Measurements from ENCODE around the gene CDX1. TPM values are rescaled to one million over a fixed set of nuclear protein-coding genes. Genes with fewer than 3 reads are reported as not detected.

Gene CDX1
- total RNA-seq, 1 donor from 2014 or later = not detected

DNA sequence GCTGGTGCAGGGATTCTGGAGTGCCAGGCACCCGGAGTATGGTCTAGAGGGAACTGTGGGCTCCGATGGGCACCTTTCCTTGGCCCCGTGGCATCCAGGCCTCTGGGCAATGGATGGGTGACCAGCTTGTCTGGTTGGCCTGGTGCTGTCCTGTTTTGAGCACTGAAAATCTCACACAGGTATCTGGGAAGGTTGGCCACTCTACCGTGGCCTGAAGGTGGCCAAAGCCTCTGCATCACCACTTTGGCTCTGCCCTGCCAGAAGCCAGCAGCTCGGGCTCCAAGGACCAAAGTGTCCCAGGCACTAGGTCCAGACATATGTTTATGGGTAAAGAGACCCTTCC is 52.1 kb downstream of the CDX1 start:
- ATAC-seq = no peak

DNA sequence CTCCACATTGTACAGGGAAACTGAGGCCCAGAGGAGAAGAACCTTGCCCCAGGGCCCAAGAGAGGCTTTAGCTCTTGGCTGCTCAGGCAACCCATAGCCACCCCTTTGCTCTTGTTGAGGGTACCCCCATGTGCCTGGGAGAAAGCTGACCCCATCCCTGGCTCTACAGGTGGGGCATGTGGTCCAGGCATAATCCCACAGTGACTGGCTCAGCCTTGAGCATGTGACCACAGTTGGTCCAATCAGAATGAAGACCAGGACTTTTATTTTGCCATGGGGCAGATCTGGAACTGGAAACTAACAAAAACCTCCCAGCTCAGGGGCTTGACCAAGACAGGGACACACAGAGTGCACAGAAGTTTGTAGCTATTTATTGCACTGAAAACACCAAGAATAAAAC is 52.6 kb downstream of the CDX1 start:
- Histone ChIP-seq H3K27me3 (ENCODE audit: low read depth) (peaks cover 3% of the 10 kb centered on the region), H3K4me3 (no peak overlapping the region), H3K27ac (no peak overlapping the region), H3K9me3 (no peaks in the 10 kb centered on the region), H3K36me3 (no peaks in the 10 kb centered on the region), H3K4me1 (no peaks in the 10 kb centered on the region)
- intact Hi-C loops (cut with DNase I) = no loop called here
- DNase-seq (no peak), ATAC-seq (no peak)
- TF ChIP-seq, protein P1, sequence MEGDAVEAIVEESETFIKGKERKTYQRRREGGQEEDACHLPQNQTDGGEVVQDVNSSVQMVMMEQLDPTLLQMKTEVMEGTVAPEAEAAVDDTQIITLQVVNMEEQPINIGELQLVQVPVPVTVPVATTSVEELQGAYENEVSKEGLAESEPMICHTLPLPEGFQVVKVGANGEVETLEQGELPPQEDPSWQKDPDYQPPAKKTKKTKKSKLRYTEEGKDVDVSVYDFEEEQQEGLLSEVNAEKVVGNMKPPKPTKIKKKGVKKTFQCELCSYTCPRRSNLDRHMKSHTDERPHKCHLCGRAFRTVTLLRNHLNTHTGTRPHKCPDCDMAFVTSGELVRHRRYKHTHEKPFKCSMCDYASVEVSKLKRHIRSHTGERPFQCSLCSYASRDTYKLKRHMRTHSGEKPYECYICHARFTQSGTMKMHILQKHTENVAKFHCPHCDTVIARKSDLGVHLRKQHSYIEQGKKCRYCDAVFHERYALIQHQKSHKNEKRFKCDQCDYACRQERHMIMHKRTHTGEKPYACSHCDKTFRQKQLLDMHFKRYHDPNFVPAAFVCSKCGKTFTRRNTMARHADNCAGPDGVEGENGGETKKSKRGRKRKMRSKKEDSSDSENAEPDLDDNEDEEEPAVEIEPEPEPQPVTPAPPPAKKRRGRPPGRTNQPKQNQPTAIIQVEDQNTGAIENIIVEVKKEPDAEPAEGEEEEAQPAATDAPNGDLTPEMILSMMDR (IDR thresholded peaks at IDR 0.05) = no peak

More for the DNA sequence above, 52.1 kb downstream of the CDX1 start:
- Histone ChIP-seq H3K36me3 (no peaks in the 10 kb centered on the region), H3K4me1 (no peaks in the 10 kb centered on the region), H3K9me3 (no peaks in the 10 kb centered on the region), H3K27ac (no peak overlapping the region), H3K4me3 (no peak overlapping the region), H3K27me3 (ENCODE audit: low read depth) (peaks cover 3% of the 10 kb centered on the region)
- TF ChIP-seq, protein P1 (IDR thresholded peaks at IDR 0.05) = no peak
- intact Hi-C loops (cut with DNase I) = no loop called here
- DNase-seq = no peak

GRCh38 chr5:150219861-150220260 is 53.3 kb downstream of the CDX1 start:
- ATAC-seq (no peak), DNase-seq (no peak)
- H3K4me1 ChIP-seq = no peaks in the 10 kb centered on the region
- H3K27ac ChIP-seq = no peak overlapping the region
- peaks cover 3% of the 10 kb centered on the region for H3K27me3 ChIP-seq (ENCODE audit: low read depth)
- intact Hi-C loops (cut with DNase I) = no loop called here
- TF ChIP-seq, protein P1 (IDR thresholded peaks at IDR 0.05) = no peak
- H3K4me3 ChIP-seq = no peak overlapping the region
- H3K9me3 ChIP-seq = no peaks in the 10 kb centered on the region
- H3K36me3 ChIP-seq = no peaks in the 10 kb centered on the region

- peaks cover 3% of the 10 kb centered on the region for H3K27me3 ChIP-seq (ENCODE audit: low read depth)
- H3K4me1 ChIP-seq = no peaks in the 10 kb centered on the region
- ATAC-seq (no peak), DNase-seq (no peak)
- no peaks in the 10 kb centered on the region for H3K36me3 ChIP-seq
- no peaks in the 10 kb centered on the region for H3K9me3 ChIP-seq
- no peak overlapping the region for H3K27ac ChIP-seq
- TF ChIP-seq, protein P1 (IDR thresholded peaks at IDR 0.05) = no peak
- no peak overlapping the region for H3K4me3 ChIP-seq
- intact Hi-C loops (cut with DNase I) = no loop called here
Observed at GRCh38 chr5:150221471-150221870, 54.9 kb downstream of the CDX1 start.

DNA sequence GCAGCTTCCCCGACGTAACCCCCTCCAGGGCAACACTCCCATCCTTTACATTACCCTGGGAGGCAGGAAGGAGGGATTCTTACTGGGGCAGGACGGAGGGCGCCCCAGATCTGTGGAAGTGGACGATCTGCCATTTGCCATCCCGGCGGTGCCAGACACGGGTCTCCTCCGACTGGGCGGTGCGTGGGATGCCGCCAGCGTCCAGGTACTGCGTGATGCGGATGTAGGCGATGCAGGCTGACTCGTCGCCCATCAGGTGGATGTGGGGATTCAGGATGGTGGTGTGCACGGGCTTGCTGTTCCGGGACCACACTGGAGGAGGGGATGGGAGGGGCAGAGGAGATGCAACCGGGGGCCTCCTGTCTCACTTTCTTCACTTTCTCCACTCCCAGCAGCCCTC is 56.3 kb downstream of the CDX1 start:
- intact Hi-C loops (cut with DNase I) = no loop called here
- H3K4me1 ChIP-seq = no peaks in the 10 kb centered on the region
- H3K36me3 ChIP-seq = no peaks in the 10 kb centered on the region
- TF ChIP-seq, protein P1 (IDR thresholded peaks at IDR 0.05) = no peak
- no peaks in the 10 kb centered on the region for H3K9me3 ChIP-seq
- DNase-seq = no peak
- no peak overlapping the region for H3K27ac ChIP-seq
- peaks cover 3% of the 10 kb centered on the region for H3K27me3 ChIP-seq (ENCODE audit: low read depth)
- ATAC-seq = no peak
- no peak overlapping the region for H3K4me3 ChIP-seq

DNA sequence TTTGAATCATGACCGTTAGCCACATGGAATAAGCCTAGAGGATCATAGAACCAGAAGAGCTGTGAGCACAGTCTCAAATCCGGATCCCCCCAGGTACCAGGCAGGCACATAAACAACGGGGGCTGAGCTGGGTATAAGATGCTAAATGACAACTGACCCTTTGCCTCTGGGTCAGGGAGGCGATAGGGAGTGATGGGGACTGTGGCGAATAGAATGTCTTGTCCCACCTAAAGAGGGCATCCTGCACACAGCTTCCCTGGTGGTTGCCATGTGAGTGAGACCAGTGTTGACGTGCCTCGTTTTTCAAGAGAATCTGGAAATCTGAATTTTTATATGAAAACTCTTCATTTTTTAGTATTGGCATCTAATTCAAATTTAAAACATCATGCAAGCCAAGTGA is 56.9 kb downstream of the CDX1 start:
- H3K27ac ChIP-seq = no peak overlapping the region
- H3K4me1 ChIP-seq = no peaks in the 10 kb centered on the region
- no peaks in the 10 kb centered on the region for H3K9me3 ChIP-seq
- intact Hi-C loops (cut with DNase I) = no loop called here
- H3K27me3 ChIP-seq (ENCODE audit: low read depth) = peaks cover 1% of the 10 kb centered on the region
- no peak for ATAC-seq
- no peaks in the 10 kb centered on the region for H3K36me3 ChIP-seq
- TF ChIP-seq, protein P1 (IDR thresholded peaks at IDR 0.05) = no peak
- H3K4me3 ChIP-seq = no peak overlapping the region
- DNase-seq = no peak

Data from lower lobe of right lung (tissue), 2 donors.